T-helper 2 cell treated with Interferon-gamma antibody and Interleukin-4, amounts not matched to agents 5 μg/mL and 100 μg/mL, for 36 hours (primary cell): ENCODE results near the gene ARID1A.

Experiments
- DNase-seq: peaks from one replicate; pipeline ENCODE4 v3.0.0; 2021; ENCODE audit warnings: low spot score
- H3K27ac Mint-ChIP-seq: one replicate; pipeline ENCODE4 v1.8.0; 2021; ENCODE audit warnings: mild to moderate bottlenecking, mixed read lengths
- H3K27me3 Mint-ChIP-seq: one replicate; pipeline ENCODE4 v1.8.0; 2021; ENCODE audit warnings: low read depth, mixed read lengths
- H3K36me3 Mint-ChIP-seq: one replicate; pipeline ENCODE4 v1.8.0; 2021; ENCODE audit warnings: low read depth, mixed read lengths
- H3K4me1 Mint-ChIP-seq: one replicate; pipeline ENCODE4 v1.8.0; 2021; ENCODE audit warnings: low read depth, mixed read lengths
- H3K4me3 Mint-ChIP-seq: one replicate; pipeline ENCODE4 v1.8.0; 2022; ENCODE audit warnings: mild to moderate bottlenecking, moderate library complexity, mixed read lengths
- H3K9me3 Mint-ChIP-seq: one replicate; pipeline ENCODE4 v1.8.0; 2021; ENCODE audit warnings: mixed read lengths

The ARID1A gene

DNA sequence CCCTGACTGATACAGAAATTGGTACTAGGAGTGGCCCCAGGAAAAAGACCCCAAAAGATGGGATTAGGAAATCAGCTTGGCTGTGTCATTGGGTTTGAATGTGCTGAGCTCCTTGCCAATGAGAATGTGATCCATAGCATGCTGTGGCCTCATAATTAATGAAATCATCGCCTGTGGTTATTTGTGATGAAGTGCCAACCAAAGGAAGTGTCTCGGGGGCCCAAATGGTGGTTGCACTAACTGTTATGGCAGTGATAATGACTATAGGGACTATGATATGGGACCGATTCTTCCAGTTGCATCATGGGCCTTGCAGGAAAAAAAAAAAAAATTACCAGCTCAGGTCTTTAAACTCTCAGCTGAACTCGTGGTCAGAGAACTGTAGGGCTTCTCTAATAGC is 115.2 kb downstream of the ARID1A start:
- Mint-ChIP-seq H3K27me3 (no peaks in the 10 kb centered on the region), H3K9me3 (no peaks in the 10 kb centered on the region), H3K36me3 (no peaks in the 10 kb centered on the region), H3K4me3 (no peak overlapping the region), H3K4me1 (peaks cover 17% of the 10 kb centered on the region), H3K27ac (peak overlapping the region; percentile 31)
- no peak for DNase-seq

DNA sequence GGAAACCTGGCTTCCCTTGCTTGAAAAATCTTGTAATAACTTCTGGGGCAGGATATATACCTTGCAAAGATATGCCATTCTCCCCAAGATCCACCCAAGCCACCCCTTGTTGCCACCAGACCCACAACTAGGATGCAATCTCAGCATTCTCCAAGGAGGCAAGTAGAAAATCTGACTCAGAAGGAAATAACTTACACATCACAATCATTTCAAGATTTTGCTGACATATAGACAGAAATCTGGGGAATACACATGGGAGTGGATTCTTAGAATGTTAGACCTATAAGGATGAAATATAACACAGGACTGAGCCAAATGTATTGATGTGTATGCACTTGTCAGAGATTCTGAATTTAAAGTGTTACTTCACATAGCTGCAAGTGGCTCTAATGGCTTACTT is 115.9 kb downstream of the ARID1A start:
- no peak overlapping the region for H3K27ac Mint-ChIP-seq
- no peak for DNase-seq
- no peak overlapping the region for H3K4me3 Mint-ChIP-seq
- no peaks in the 10 kb centered on the region for H3K9me3 Mint-ChIP-seq
- no peaks in the 10 kb centered on the region for H3K36me3 Mint-ChIP-seq
- H3K27me3 Mint-ChIP-seq = no peaks in the 10 kb centered on the region
- peaks cover 17% of the 10 kb centered on the region for H3K4me1 Mint-ChIP-seq

DNA sequence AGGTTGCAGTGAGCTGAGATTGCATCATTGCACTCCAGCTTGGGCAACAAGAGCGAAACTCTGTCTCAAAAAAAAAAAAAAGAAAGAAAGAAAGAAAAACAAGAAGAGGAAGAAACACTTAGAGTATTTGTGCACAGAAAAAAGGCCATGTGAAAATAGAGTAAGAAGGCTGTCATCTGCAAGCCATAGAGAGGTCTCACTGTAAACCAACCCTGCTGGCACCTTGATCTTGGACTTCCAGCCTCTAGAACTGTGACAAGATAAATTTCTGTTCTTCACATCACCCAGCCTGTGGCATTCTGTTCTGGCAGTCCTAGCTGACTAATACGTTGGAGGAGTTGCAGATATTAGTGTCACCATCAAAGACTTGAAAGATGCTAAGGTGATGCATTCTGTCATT is 118.6 kb downstream of the ARID1A start:
- no peaks in the 10 kb centered on the region for H3K27me3 Mint-ChIP-seq
- no peak for DNase-seq
- no peak overlapping the region for H3K27ac Mint-ChIP-seq
- H3K4me1 Mint-ChIP-seq = peaks cover 17% of the 10 kb centered on the region
- no peaks in the 10 kb centered on the region for H3K9me3 Mint-ChIP-seq
- no peaks in the 10 kb centered on the region for H3K36me3 Mint-ChIP-seq
- H3K4me3 Mint-ChIP-seq = no peak overlapping the region

DNA sequence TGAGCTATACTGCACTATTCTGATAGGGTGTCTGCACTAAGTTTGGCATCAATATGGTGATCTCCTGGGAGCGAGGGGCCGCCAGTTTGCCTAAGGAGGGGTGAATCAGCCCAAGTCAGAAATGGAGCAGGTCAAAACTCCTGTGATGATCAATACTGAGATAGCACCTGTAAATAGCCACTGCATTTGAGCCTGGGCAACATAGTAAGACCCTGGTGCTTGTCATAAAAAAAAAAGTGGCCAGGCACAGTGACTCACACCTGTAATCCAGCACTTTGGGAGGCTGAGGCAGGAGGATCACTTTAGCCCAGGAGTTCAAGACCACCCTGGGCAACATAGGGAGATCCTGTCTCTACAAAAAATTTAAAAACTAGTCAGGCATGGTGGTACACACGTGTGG is 119.1 kb downstream of the ARID1A start:
- Mint-ChIP-seq H3K4me1 (peaks cover 17% of the 10 kb centered on the region), H3K27ac (no peak overlapping the region), H3K36me3 (no peaks in the 10 kb centered on the region), H3K9me3 (no peaks in the 10 kb centered on the region), H3K27me3 (no peaks in the 10 kb centered on the region), H3K4me3 (no peak overlapping the region)
- no peak for DNase-seq

DNA sequence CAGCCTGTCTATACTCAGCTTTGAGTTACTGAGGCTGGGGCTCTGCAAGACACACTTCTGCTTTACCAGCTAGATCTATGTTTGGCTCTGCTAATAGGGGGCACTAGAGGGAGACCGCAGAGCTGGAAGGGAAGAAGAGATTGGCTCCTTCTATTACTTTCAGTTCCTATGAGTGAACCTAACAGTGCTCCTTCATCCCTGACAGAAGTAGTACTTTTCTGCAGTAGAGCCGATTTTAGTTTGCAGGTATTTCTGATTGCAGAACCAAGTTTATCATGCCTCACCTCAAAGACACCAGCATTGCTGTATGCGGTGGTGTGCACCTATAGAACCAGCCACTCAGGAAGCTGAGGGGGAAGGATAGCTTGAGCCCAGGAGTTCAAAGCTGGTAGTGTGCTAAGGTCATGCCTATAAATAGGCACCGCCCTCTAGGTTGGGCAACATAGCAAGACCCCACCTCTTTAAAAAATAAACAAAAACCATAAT is 125.0 kb downstream of the ARID1A start:
- Mint-ChIP-seq H3K4me1 (peaks cover 13% of the 10 kb centered on the region), H3K36me3 (no peaks in the 10 kb centered on the region), H3K27ac (no peak overlapping the region), H3K4me3 (peak overlapping the region; percentile 49), H3K27me3 (no peaks in the 10 kb centered on the region), H3K9me3 (no peaks in the 10 kb centered on the region)
- DNase-seq = no peak

DNA sequence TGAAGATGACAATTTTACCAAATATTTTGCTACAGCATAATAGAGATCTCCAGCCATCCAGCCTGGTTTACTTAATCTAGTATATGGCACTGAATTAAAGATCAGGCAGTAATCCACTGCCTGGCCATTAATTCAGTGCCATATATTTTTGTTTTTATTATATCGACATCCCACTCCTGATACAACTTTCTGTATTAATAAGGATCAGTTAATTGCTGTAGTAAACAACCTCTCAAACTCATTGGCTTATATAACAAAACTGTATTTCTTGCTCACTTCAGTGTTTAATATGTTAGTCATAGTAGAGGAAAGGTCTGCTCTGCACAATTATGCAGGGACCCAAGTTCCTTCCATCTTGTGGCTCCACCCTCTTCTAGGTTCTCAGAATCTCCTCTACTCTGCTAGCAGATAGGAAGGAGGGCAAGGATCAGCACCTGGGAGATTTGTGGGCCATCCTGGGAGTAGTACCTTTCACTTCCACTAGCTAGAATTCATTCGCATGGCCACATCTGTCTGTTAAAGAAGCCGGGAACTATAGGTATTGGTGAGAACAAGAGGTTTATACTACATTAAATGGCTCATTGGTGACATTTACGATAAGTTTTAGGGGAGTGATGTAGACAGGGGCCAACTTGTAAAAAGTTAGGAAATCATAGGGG is 127.1 kb downstream of the ARID1A start:
- Mint-ChIP-seq H3K4me3 (no peak overlapping the region), H3K27me3 (no peaks in the 10 kb centered on the region), H3K36me3 (peaks cover 5% of the 10 kb centered on the region), H3K4me1 (peaks cover 18% of the 10 kb centered on the region), H3K9me3 (no peaks in the 10 kb centered on the region), H3K27ac (no peak overlapping the region)
- DNase-seq = no peak

DNA sequence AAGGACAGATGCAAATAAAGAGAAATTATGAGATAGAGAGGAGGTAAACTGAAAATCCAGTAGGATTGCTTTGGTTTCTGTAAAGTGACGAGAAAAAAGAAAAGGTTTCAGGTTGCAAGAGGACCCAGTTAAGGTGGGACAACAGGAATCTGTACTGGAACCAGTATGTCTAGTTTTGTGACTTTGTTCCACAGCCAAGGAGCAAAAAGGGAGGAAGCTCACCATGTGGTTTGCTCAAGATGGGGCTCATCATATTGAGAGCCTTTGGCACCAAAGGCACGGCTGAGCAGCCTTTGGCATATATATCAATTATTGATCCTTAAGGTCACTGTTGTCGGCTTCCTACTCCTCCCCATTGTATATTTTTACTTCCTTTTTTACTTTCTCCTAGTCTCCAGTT is 128.9 kb downstream of the ARID1A start:
- Mint-ChIP-seq H3K27me3 (no peaks in the 10 kb centered on the region), H3K27ac (no peak overlapping the region), H3K36me3 (peaks cover 19% of the 10 kb centered on the region), H3K9me3 (no peaks in the 10 kb centered on the region), H3K4me3 (no peak overlapping the region), H3K4me1 (peaks cover 36% of the 10 kb centered on the region)
- no peak for DNase-seq

DNA sequence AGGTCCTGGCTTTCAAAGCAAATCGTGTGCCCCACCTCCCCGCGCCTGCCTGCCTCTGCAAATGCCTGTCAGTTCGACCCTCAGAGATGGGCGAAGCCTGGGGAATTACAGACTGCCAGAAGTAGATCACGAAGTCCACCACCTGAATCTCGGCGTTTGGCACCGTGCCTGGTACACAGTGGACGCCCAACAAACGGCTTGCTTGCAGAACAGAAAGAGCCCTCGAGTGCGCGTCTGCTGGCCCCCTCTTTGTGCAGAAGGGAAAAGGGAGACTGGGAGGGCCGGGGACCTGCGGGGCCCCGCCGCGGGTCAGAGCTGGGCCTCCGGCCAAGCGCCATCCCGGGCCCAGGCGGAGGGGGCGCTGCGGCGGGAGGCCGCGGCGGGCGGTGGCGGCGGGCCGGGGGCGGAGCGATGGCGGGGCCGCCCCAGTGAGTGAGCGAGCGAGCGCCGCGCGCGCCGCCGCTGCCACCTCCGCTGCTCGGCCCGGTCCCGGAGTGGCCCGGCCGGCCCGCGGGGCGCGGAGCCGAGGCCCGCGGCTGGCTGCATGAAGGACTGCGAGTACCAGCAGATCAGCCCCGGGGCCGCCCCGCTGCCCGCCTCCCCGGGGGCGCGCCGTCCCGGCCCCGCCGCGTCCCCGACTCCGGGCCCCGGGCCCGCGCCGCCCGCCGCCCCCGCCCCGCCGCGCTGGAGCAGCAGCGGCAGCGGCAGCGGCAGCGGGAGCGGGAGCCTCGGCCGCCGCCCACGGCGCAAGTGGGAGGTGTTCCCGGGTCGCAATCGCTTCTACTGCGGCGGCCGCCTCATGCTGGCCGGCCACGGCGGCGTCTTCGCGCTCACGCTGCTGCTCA is 130.7 kb downstream of the ARID1A start, which contains the start of gene ZDHHC18:
TSS of gene ZDHHC18 (plus strand) at position 428 of the 845 bp plus-strand sequence. CDS start at position 545, 117 bp downstream.
- no peaks in the 10 kb centered on the region for H3K9me3 Mint-ChIP-seq
- peak within 1 kb of the TSS; percentile 91 for H3K27ac Mint-ChIP-seq
- H3K27me3 Mint-ChIP-seq = no peaks in the 10 kb centered on the region
- peaks cover 39% of the 10 kb centered on the region for H3K4me1 Mint-ChIP-seq
- DNase-seq = peak; percentile 77
- peaks cover 25% of the 10 kb centered on the region for H3K36me3 Mint-ChIP-seq
- peak within 1 kb of the TSS; percentile 97 for H3K4me3 Mint-ChIP-seq

DNA sequence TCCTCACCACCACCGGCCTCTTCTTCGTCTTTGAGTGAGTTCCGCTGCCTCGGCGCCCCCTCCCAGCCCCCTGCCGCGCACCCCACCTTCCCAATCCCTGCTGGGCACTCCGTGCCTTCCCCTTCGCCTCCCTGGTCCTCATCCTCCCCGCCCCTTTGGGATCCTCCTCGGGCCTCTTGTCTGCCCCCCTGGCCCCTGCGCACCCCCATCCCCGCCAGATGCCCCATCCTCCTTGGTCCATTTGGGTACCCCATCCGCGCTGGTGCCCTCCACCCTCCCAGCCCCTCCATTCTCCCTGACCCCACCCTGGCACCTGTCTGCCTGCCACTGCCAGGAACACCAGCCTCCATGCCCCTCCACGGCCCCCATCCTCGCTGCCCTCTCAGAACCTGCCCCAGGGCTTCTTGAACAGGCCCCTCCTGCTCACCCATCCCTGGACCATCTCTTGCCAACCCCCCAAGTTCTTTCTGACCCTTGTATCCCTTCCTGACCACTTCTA is 131.3 kb downstream of the ARID1A start:
- H3K4me3 Mint-ChIP-seq = peak overlapping the region; percentile 97
- H3K4me1 Mint-ChIP-seq = peaks cover 44% of the 10 kb centered on the region
- no peaks in the 10 kb centered on the region for H3K27me3 Mint-ChIP-seq
- no peaks in the 10 kb centered on the region for H3K9me3 Mint-ChIP-seq
- DNase-seq = no peak
- peak overlapping the region; percentile 91 for H3K27ac Mint-ChIP-seq
- H3K36me3 Mint-ChIP-seq = peaks cover 29% of the 10 kb centered on the region

DNA sequence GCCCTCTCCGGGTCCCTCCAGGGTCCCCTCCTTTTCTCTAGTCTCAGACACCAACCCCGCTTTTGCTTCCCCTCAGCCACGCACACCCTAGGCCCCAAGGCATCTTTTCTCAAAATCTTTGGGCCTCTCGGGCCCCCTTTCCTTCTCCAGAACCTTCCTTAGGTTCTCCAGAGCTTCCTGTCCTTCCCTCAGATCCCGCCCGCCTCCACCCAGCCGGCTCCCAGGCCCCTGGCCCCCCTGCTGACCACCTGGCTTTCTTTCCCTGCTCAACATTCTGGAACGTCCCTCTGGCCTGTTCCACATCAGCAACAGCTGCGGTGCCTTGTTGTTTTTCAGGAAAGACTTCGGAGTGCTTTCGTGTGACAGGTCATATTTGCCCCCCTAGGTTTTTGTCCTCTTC is 131.8 kb downstream of the ARID1A start:
- peak overlapping the region; percentile 91 for H3K27ac Mint-ChIP-seq
- H3K36me3 Mint-ChIP-seq = peaks cover 33% of the 10 kb centered on the region
- H3K9me3 Mint-ChIP-seq = no peaks in the 10 kb centered on the region
- DNase-seq = no peak
- peak overlapping the region; percentile 97 for H3K4me3 Mint-ChIP-seq
- no peaks in the 10 kb centered on the region for H3K27me3 Mint-ChIP-seq
- peaks cover 49% of the 10 kb centered on the region for H3K4me1 Mint-ChIP-seq

DNA sequence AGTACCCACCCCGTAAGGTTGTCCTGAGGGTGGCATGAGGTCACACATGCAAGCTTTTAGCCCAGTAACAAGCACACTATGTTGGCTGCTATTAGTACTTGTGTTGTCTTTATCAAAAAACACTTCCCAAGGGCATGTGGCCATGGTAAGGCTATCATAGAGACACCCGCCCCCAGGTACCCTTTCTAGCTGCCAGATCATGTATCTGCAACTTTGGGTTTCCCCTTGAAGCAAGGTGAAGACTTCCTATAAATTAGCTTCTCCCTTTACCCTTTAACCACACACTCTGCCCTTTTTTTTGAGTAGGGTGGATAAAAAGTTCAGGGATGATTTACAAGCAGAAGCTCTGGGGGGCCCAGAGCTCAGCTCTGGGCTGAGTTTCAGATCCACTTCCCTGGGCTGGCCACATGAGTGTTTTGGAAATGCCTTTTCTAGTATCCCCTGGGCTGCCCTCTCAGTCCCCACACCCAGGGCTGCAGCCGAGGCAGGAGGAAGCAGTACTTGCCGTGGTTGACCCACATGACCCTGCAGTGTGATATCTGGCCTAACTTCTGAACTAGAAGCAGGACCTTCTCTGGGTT is 132.7 kb downstream of the ARID1A start:
- H3K4me1 Mint-ChIP-seq = peaks cover 54% of the 10 kb centered on the region
- H3K27ac Mint-ChIP-seq = peak overlapping the region; percentile 91
- peaks cover 40% of the 10 kb centered on the region for H3K36me3 Mint-ChIP-seq
- peak overlapping the region; percentile 97 for H3K4me3 Mint-ChIP-seq
- no peaks in the 10 kb centered on the region for H3K9me3 Mint-ChIP-seq
- H3K27me3 Mint-ChIP-seq = no peaks in the 10 kb centered on the region
- DNase-seq = peak; percentile 32

DNA sequence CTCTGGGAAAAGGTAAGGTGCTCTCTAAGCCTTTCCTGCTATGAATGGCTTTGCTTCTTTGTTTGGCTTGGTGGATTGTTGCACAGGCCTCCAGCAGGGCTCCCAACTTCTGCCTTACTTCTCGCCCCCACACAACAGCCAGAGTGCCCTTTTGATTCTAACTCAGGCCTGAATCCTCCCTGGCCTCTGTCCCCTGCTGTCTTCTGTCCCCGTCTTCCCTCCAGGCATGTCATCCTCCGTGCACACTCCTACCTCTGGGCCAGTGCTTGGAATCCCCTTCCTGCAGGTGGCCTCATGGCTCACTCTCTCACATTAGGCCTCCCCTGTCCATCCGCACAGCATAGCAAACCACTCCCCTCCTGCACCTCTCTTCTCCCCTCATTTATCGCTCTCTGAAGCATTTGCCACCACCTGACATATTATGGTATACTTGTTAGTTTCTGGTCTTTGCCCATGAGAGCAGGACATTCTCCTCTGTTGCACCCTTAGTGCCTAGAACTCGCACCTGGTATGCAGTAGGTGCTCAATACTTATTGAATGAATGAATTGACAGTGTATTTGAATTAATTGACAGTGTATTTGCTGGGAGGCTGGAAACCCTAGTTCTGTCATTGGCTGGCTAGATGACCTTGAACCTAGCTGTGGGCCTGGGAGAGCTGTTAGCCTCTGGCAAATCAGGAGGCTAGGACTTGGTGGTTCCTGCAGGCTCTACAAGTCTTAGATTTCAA is 133.5 kb downstream of the ARID1A start:
- Mint-ChIP-seq H3K4me3 (peak overlapping the region; percentile 97), H3K27me3 (no peaks in the 10 kb centered on the region), H3K27ac (peak overlapping the region; percentile 91), H3K36me3 (peaks cover 47% of the 10 kb centered on the region), H3K9me3 (no peaks in the 10 kb centered on the region), H3K4me1 (peaks cover 63% of the 10 kb centered on the region)
- no peak for DNase-seq

DNA sequence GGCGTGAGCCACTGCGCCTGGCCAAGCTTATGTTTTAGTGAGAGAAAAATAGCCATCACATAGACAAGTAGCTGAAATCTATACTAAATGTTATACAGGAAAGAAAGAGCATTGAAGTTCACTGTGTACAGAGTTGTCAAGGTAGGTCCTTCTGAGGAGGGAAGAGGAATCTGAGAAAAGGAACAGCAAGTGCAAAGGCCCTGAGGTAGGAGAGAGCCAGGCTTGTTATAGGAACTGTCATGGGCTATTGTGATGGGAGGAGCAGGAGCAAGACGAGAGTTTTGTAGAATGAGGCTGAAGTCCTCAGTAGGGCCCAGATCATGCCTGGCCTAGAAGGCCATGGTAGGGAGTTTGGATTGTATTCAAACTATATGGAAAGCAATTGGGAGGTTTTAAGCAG is 135.2 kb downstream of the ARID1A start:
- no peaks in the 10 kb centered on the region for H3K9me3 Mint-ChIP-seq
- DNase-seq = no peak
- no peak overlapping the region for H3K4me3 Mint-ChIP-seq
- H3K27me3 Mint-ChIP-seq = no peaks in the 10 kb centered on the region
- peak overlapping the region; percentile 60 for H3K27ac Mint-ChIP-seq
- H3K4me1 Mint-ChIP-seq = peaks cover 66% of the 10 kb centered on the region
- peaks cover 59% of the 10 kb centered on the region for H3K36me3 Mint-ChIP-seq
